Measurements from ENCODE around the gene ARX.

GRCh38 chrX:25005382-25006185 is 10.2 kb downstream of the ARX start:
- TF ChIP-seq CTCF (conservative IDR thresholded peaks at IDR 0.05; ENCODE audit: low read depth, low read length) = no peak
- TF ChIP-seq EZH2 (IDR thresholded peaks at IDR 0.05; ENCODE audit: low read length, unreplicated experiment) = no peak

Data from PC-3 (cell line).